Heart left ventricle (tissue), 16 donors: ENCODE measurements around the gene AURKB. TPM values are rescaled to one million over a fixed set of nuclear protein-coding genes. Genes with fewer than 3 reads are reported as not detected.

Source experiments
- ATAC-seq, 4 donors: fragments of 200-7000 bp; cut with Tn5 transposase; one replicate each; pipeline ENCODE4 v1.9.1; 2020 to 2022; ENCODE audit warnings: moderate library complexity in 4 of 4, mild to moderate bottlenecking in 3 of 4, moderate number of reproducible peaks in 1 of 4
- DNase-seq, 5 donors: peaks; one replicate each; pipeline ENCODE4 v3.0.0-alpha.2; 2020
- H3K27ac ChIP-seq, 12 donors: fragments of 200-600 bp; sonication (generic) in 4 of 12; one replicate each; pipeline versions ENCODE4 v1.5.0 to v1.8.0; 2016 to 2022; ENCODE audit warnings: mild to moderate bottlenecking in 2 of 12
- H3K27me3 ChIP-seq, 9 donors: fragments of 200-600 bp; sonication (generic) in 2 of 9; one replicate each; pipeline versions ENCODE4 v1.5.1 to v1.8.0; 2016 to 2022; ENCODE audit warnings: mild to moderate bottlenecking in 3 of 9
- H3K36me3 ChIP-seq, 9 donors: fragments of 200-600 bp; sonication (generic) in 2 of 9; one replicate each; pipeline versions ENCODE4 v1.5.0 to v1.8.0; 2018 to 2022; ENCODE audit warnings: mild to moderate bottlenecking in 2 of 9
- H3K4me1 ChIP-seq, 12 donors: fragments of 200-600 bp; sonication (generic) in 4 of 12; one replicate each; pipeline versions ENCODE4 v1.5.0 to v1.8.0; 2016 to 2022; ENCODE audit warnings: mild to moderate bottlenecking in 3 of 12
- H3K4me3 ChIP-seq, 12 donors: fragments of 200-600 bp; sonication (generic) in 4 of 12; one replicate each; pipeline versions ENCODE4 v1.5.0 to v1.8.0; 2017 to 2022; ENCODE audit warnings: mild to moderate bottlenecking in 9 of 12, moderate library complexity in 4 of 12
- H3K9me3 ChIP-seq, 12 donors: fragments of 200-600 bp; sonication (generic) in 4 of 12; one replicate each; pipeline versions ENCODE4 v1.5.0 to v1.8.0; 2016 to 2022; ENCODE audit warnings: mild to moderate bottlenecking in 1 of 12
- POLR2A ChIP-seq, 2 donors: fragments of 450-650 bp; IDR thresholded peaks; one replicate each; pipeline ENCODE4 v1.6.1; 2017; ENCODE audit warnings: antibody characterized with exemption in 2 of 2, mild to moderate bottlenecking in 2 of 2, moderate library complexity in 2 of 2
- WGBS, 4 donors: extraction: QIAGEN DNeasy Blood & Tissue Kit in 2 of 4; methylation state at CpG; one replicate each; pipeline versions ENCODE4 v1.1.5 to v1.1.7; 2013 to 2018; 5-methylcytosine and 5-hydroxymethylcytosine counted together
- intact Hi-C, 10 donors: fragments of 100-400 bp; cut with DNase I; formaldehyde crosslinking; loops; one replicate each; pipeline versions ENCODE4 v1.11.1 to v1.14.2; 2022
- polyA plus RNA-seq, 2 donors: library from polyadenylated mRNA; stranded (reverse); fragments of 200-250 nt; gene quantifications; one replicate each; pipeline ENCODE4 v1.2.3, GENCODE V29; 2013
- total RNA-seq, 9 donors: library from RNA; depleted of rRNA in 2 of 9; stranded (reverse); fragments of >200 nt in 2 of 9; fragmentation: NEBNext Ultra II Directional in 3 of 9; extraction: Animal tissue kit (Norgen Biotek cat#: 25700) in 3 of 9; gene quantifications; one replicate each; pipeline versions ENCODE4 v1.1.0 to v1.2.4, GENCODE V29; 2016 to 2023
- TF ChIP-seq, protein P1 (sequence below), 12 donors: fragments of 200-600 bp; sonication (generic) in 4 of 12; IDR thresholded peaks; one replicate each; pipeline versions ENCODE4 v1.5.0 to v1.8.0; 2018 to 2022; ENCODE audit warnings: antibody characterized with exemption in 12 of 12, mild to moderate bottlenecking in 5 of 12
- donor health status: ischemic (EF 13 %, LVEDD 7.1; RV severe dilation, severe dysfunction).
- donor health status: healthy with polysubstance abuse.
- donor health status: DM: no; HTN: yes; CAD: no.
- donor health status: DM: no; HTN: no; CAD: no.
- donor health status: ischemic (EF 25% LVEDD 6.9; RV normal size, moderate dysfunction).
- donor health status: ischemic (EF 25% LVEDD 5.7; RV mildly dilated, moderate dysfunction).
- donor health status: healthy.
- donor health status: DM: yes; HTN: yes; CAD: no.
- donor health status: ischemic (EF 35%, LVEDD 5.7; RV mildly dilated, moderate dysfunction).
- donor health status: nonischemic (EF 11% LVEDD 7.7; RV severe dilation, severe dysfunction).
- donor health status: DM: yes; HTN: yes; CAD: no.
- donor health status: PGD.
- donor health status: ischemic (EF 29% LVEDD 5.4; RV normal size, mild dysfunction).
- donor health status: nonischemic (EF 23%, LVEDD 6.1; RV moderate dilation, normal function).

Gene AURKB
- total and polyA plus RNA-seq, 11 donors, result 0.23 to 10.3 (median 0.68) TPM; not detected in 5

DNA sequence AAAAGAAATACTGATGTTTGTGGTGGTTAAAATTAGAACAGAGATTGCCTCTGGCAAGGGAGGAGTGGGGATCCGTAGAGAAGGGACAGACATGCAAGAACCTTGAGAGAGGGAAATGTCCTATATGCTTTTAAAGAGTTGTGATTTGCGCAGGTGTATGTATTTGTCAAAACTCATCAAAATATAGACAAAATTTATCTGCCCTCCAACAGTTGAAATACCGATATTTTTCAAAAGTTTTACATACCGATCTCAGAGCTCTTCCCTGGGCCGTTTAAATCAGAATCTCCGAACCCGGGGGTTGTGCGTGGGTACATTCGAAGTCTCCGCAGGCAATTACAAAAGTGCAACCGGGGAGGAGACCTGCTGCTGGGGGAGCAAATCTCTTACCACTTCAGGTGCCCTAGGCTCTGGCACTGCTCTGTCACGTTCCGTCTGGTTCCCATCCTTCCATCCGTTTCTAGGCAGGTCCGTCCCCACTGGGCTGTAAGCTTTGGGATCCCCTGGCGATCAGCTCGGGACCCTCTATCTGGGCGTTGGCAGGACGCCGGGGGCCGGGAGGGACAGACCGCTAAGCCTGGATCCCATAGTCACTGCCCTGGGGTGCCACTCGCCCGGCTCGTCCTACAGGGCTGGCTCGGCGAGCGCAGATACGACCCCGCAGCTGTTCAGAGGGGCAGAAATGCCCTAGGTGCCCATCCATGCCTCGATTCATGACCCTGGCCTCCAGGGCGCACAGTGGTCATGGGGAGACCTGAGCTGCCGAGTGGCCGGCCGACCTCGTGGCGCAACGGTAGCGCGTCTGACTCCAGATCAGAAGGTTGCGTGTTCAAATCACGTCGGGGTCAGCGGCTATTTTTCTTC is 24.6 kb downstream of the AURKB start:
- no peaks in the 10 kb centered on the region for H3K27me3 ChIP-seq
- peak overlapping the region; percentile 49 to 99 (median 96) for H3K27ac ChIP-seq
- peaks cover 3 to 35% (median 21%) of the 10 kb centered on the region in 12 donors for H3K4me1 ChIP-seq
- DNase-seq (peak; percentile 77 to 93 (median 91)), ATAC-seq (peak; percentile 30 to 60 (median 42))
- peak in 1 of 2 donors; percentile 31 for TF ChIP-seq POLR2A (IDR thresholded peaks at IDR 0.05)
- TF ChIP-seq, protein P1, sequence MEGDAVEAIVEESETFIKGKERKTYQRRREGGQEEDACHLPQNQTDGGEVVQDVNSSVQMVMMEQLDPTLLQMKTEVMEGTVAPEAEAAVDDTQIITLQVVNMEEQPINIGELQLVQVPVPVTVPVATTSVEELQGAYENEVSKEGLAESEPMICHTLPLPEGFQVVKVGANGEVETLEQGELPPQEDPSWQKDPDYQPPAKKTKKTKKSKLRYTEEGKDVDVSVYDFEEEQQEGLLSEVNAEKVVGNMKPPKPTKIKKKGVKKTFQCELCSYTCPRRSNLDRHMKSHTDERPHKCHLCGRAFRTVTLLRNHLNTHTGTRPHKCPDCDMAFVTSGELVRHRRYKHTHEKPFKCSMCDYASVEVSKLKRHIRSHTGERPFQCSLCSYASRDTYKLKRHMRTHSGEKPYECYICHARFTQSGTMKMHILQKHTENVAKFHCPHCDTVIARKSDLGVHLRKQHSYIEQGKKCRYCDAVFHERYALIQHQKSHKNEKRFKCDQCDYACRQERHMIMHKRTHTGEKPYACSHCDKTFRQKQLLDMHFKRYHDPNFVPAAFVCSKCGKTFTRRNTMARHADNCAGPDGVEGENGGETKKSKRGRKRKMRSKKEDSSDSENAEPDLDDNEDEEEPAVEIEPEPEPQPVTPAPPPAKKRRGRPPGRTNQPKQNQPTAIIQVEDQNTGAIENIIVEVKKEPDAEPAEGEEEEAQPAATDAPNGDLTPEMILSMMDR (IDR thresholded peaks at IDR 0.05), result no peak
- WGBS, 4 donors, result 0 to 1% (median 0%) methylated on average over 30 to 44 of the region's 44 CpGs
- H3K4me3 ChIP-seq, result peak overlapping the region; percentile 61 to 96 (median 82)
- intact Hi-C loops, result loop anchor here (1.0 to 10.0 kb wide), 14 partner anchors 29 to 111 kb away; partner anchors contain the start of genes CTC1 (in 3 of the 10), PFAS (in 3 of the 10), ALOXE3 (in 1 of the 10) and HES7 (in 1 of the 10)
- no peaks in the 10 kb centered on the region for H3K9me3 ChIP-seq
- no peaks in the 10 kb centered on the region for H3K36me3 ChIP-seq

DNA sequence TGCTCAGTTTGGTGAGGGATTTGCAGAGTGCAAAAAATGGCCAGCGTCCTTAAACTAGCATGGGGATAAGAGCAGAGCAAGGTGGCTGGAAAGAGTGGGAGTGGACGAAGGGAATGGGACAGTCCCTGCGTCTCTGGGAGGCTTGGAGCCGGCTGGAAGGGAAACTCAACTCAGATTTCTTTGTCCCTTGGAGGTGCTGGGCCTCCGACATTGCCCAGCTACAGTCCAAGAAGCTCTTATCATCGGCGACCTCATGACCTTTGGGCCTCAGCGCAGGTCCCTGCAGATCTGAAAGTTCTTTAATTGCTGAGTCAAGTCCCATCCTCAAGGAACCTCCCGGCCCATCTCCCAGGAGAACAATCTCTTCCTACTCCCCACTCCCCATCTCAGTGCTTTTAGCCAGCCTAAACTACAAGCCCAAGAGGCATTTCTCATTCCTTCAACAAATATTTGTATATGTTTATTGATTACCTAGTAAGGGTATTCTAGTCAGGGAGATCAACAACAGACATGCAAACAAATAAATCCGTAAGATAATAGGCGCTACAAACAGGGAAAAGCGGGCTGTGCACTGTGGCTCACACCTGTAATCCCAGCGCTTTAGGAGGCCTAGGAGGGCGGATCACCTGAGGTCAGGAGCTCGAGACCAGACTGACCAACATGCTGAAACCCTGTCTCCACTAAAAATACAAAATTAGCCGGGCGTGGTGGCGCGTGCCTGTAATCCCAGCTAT is 33.2 kb downstream of the AURKB start:
- 70 to 73% (median 71%) methylated on average over 19 of the region's 19 CpGs for whole genome bisulfite sequencing, 4 donors
- Histone ChIP-seq H3K9me3 (no peaks in the 10 kb centered on the region), H3K27me3 (no peaks in the 10 kb centered on the region), H3K4me1 (peaks cover 0 to 44% (median 21%) of the 10 kb centered on the region in 12 donors), H3K4me3 (peak overlapping the region in 10 of 12 donors; percentile 58 to 81 (median 60)), H3K36me3 (no peaks in the 10 kb centered on the region), H3K27ac (peak overlapping the region in 11 of 12 donors; percentile 47 to 88 (median 80))
- no peak for ATAC-seq
- DNase-seq, result peak in 1 of 5 donors; percentile 33
- no peak for TF ChIP-seq POLR2A (IDR thresholded peaks at IDR 0.05)
- TF ChIP-seq, protein P1 (IDR thresholded peaks at IDR 0.05), result no peak
- intact Hi-C loops, result no loop called here

DNA sequence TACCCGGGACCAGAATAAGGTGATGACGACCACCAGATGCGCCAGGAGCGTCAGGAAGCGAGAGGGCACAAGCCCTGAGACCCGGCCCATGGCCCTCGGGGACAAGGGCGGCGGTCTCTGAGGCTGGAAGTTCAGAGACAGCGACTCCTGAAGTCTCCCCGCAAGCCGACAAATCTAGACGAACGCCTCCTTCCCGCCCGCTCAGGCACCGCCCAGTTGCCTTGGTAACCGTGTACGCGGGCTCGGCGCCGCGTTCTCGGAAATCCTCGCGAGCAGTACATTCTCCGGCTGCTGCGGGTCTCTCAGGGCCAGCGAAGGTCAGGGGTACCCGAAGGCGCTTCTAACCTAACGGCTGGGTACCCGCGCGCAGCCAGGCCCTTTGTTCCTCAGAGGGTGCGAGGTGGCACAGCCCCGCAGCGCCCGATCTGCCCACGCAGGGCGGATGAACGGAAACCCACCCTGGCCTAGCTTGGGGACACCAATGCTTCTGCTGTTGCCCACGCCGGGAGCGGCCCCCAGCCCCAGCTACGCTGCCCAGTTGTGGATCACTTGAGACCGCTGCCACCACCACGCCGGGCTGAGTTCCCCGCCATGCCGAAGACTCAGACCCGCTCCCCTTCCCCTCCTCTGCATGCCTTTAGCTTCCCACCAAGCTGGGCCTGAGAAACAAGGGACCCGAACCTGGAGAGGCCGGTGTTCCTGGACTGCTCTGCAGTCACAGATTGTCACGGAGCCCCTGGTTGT is 34.0 kb downstream of the AURKB start, which contains the start of gene TMEM107:
TSS of gene TMEM107 (minus strand) at position 184 of the 744 bp plus-strand sequence. CDS start at position 90, 94 bp downstream.
- peak; percentile 90 to 95 (median 91) for DNase-seq
- peaks cover 0 to 44% (median 21%) of the 10 kb centered on the region in 12 donors for H3K4me1 ChIP-seq
- ATAC-seq, result peak; percentile 63 to 83 (median 82)
- WGBS, 4 donors, result 2 to 3% (median 3%) methylated on average over 26 to 56 of the region's 56 CpGs
- peak within 1 kb of the TSS; percentile 33 to 88 (median 78) for H3K27ac ChIP-seq
- TF ChIP-seq, protein P1 (IDR thresholded peaks at IDR 0.05), result peak in 3 of 12 donors; percentile 9 to 30 (median 13)
- TF ChIP-seq POLR2A (IDR thresholded peaks at IDR 0.05), result peak in 1 of 2 donors; percentile 63
- H3K36me3 ChIP-seq, result no peaks in the 10 kb centered on the region
- H3K4me3 ChIP-seq, result peak within 1 kb of the TSS; percentile 24 to 81 (median 60)
- no peaks in the 10 kb centered on the region for H3K27me3 ChIP-seq
- H3K9me3 ChIP-seq, result no peaks in the 10 kb centered on the region
- intact Hi-C loops, result no loop called here
